ENCODE data around the gene CPNE6. TPM values are rescaled to one million over a fixed set of nuclear protein-coding genes. Genes with fewer than 3 reads are reported as not detected.
"Not testable (repeated sequence)": the region's sequence is repeated elsewhere in the genome, so short reads cannot be mapped to it uniquely, and the experiment has no call there.

Gene CPNE6
- total and polyA plus RNA-seq, 5 experiments from 2014 or later: not detected

DNA sequence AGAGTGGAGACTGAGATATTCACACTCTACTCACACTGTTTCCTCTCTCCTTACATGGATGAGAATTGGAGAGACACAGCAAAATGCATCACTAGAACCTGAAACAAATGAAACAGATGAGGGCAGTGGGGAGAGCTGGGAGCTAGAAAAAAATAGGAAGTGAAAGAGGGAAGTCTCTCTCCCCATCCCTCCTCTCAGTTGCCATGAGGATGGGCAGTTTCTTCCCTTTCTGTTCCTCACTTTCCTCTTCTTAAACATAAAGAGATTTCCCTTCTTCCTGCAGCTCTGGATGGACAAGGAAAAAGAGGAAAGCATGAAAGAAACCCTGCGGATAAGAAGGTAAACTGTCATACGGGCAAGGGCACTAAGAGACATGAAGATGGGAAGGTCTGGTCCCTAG is 22.4 kb upstream of the CPNE6 start:
- H3K9me3 Mint-ChIP-seq, H3K27ac Mint-ChIP-seq, H3K4me3 Mint-ChIP-seq, H3K36me3 Mint-ChIP-seq, ATAC-seq, POLR2A ChIA-PET, DNase-seq: not testable (repeated sequence)
- Mint-ChIP-seq H3K4me1 (peaks cover 9 to 43% (median 37%) of the 10 kb centered on the region in 4 donors), H3K27me3 (peaks cover 11 to 15% (median 15%) of the 10 kb centered on the region in 5 donors)

DNA sequence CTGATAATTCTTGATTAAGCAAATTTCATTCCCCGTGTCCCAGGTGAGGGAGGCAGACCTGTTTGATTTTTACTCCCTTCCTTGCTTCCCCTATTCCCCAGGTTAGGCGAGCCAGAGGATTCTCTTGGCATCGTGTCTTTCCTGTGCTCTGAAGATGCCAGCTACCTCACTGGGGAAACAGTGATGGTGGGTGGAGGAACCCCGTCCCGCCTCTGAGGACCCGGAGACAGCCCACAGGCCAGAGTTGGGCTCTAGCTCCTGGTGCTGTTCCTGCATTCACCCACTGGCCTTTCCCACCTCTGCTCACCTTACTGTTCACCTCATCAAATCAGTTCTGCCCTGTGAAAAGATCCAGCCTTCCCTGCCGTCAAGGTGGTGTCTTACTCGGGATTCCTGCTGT is 20.6 kb upstream of the CPNE6 start:
- not testable (repeated sequence) for ATAC-seq, H3K36me3 Mint-ChIP-seq, DNase-seq, H3K9me3 Mint-ChIP-seq
- H3K27me3 Mint-ChIP-seq: peaks cover 12 to 31% (median 15%) of the 10 kb centered on the region in 5 donors
- peak overlapping the region; percentile 73 to 90 (median 84) for H3K4me3 Mint-ChIP-seq
- peaks cover 9 to 34% (median 25%) of the 10 kb centered on the region in 4 donors for H3K4me1 Mint-ChIP-seq
- POLR2A ChIA-PET: interaction anchor here (1.5 to 2.8 kb wide), 2 partner anchors 30 to 64 kb away, joined by 8 to 10 read pairs; partner anchors contain the start of genes DCAF11 and NRL
- peak overlapping the region in 4 of 10 donors; percentile 31 to 82 (median 48) for H3K27ac Mint-ChIP-seq

DNA sequence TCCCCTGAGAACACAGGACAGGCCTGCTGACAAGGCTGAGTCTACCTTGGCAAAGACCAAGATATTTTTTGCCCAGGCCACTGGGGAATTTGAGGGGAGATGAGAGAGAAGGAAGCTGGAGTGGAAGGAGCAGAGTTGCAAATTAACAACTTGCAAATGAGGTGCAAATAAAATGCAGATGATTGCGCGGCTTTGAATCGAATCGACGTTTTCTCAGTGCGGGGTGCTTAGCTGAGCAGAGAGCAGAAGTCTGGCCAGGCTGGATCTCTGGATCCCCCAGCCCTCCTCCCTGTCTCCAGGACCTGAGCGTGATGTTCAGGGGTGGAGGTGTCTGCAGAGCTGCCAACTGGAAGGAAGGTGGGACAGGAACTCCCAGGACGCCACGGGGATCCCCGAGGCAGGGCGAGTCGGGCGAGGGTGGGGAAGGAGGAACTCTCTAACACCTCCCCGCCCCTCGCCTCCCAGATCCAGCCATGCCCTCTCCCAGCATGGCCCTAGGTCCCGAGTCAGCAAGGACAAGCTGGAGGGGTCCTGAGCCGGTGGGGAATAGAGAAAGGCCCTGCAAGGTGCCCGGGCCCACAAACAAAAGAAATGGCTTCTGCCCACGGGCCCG is 20.1 kb upstream of the CPNE6 start:
- peak in 3 of 10 donors; percentile 3 to 17 (median 7) for DNase-seq
- Mint-ChIP-seq H3K9me3 (no peaks in the 10 kb centered on the region), H3K36me3 (no peaks in the 10 kb centered on the region), H3K27me3 (peaks cover 12 to 31% (median 15%) of the 10 kb centered on the region in 5 donors), H3K27ac (peak overlapping the region in 8 of 10 donors; percentile 7 to 89 (median 48)), H3K4me3 (peak overlapping the region; percentile 73 to 90 (median 84)), H3K4me1 (peaks cover 9 to 33% (median 21%) of the 10 kb centered on the region in 4 donors)
- POLR2A ChIA-PET: interaction anchor here (0.6 to 2.8 kb wide), 6 partner anchors 30 to 1040 kb away, joined by 3 to 10 read pairs (median 6); partner anchors contain the start of genes DCAF11, IPO4, NRL and PCK2
- peak in 1 of 2 donors; percentile 13 for ATAC-seq

DNA sequence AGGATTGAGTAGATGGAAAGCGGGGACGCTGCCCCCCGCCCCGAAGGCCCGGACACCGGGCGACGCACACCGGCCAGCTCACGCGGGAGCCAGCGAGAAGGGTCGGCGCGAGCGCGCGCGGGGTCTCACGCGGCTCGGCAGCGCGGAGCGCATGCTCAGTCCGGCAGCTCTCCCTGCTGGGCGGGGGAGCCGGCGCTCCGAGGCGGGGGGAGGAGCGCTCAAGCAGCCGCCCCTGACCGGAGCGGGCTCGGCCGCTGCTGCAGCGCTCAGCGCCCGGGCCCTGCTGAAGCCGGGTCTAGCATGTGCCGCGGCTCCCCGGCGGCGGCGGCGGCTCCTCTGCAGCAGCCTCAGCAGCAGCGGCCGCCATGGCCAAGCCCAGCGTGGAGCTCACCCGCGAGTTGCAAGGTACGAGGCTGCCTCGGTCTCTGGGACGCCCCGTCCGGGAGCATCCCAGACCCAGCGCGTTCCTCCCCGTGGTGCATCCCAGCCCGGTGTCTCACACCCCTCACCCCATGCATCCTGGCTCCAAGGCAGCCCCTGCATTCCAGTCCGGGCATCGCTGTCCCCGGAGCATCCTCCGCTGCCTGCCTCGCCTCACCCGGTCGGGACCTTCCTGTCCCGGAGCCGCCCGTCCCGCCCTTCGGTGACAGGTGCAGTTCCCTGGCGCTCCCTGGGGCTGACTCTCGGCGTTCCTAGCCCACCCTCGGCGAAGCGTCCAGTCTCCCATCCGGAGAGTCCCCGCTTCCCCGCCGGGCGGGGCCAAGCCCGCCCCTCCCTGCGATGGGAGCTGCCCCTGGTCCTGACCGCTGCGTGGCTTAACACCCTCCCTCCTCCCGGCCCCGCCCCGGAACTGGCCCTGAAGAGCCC is 19.3 kb upstream of the CPNE6 start, which contains the start of gene CARMIL3:
Gene CARMIL3, plus strand, starts transcription at position 221 of the 867 bp plus-strand sequence. Its CDS starts 145 bp downstream, at position 366.
- Mint-ChIP-seq H3K27ac (peak within 1 kb of the TSS in 9 of 10 donors; percentile 7 to 89 (median 56)), H3K36me3 (no peaks in the 10 kb centered on the region), H3K4me1 (peaks cover 9 to 33% (median 18%) of the 10 kb centered on the region in 4 donors), H3K27me3 (peaks cover 11 to 31% (median 15%) of the 10 kb centered on the region in 5 donors), H3K4me3 (peak within 1 kb of the TSS; percentile 73 to 90 (median 85)), H3K9me3 (no peaks in the 10 kb centered on the region)
- DNase-seq (peak in 9 of 10 donors; percentile 27 to 66 (median 55)), ATAC-seq (peak; percentile 79 to 89)
- POLR2A ChIA-PET: interaction anchor here (0.6 to 2.8 kb wide), 7 partner anchors 29 to 1041 kb away, joined by 3 to 10 read pairs (median 8); partner anchors contain the start of genes DCAF11, IPO4, NRL and PCK2

DNA sequence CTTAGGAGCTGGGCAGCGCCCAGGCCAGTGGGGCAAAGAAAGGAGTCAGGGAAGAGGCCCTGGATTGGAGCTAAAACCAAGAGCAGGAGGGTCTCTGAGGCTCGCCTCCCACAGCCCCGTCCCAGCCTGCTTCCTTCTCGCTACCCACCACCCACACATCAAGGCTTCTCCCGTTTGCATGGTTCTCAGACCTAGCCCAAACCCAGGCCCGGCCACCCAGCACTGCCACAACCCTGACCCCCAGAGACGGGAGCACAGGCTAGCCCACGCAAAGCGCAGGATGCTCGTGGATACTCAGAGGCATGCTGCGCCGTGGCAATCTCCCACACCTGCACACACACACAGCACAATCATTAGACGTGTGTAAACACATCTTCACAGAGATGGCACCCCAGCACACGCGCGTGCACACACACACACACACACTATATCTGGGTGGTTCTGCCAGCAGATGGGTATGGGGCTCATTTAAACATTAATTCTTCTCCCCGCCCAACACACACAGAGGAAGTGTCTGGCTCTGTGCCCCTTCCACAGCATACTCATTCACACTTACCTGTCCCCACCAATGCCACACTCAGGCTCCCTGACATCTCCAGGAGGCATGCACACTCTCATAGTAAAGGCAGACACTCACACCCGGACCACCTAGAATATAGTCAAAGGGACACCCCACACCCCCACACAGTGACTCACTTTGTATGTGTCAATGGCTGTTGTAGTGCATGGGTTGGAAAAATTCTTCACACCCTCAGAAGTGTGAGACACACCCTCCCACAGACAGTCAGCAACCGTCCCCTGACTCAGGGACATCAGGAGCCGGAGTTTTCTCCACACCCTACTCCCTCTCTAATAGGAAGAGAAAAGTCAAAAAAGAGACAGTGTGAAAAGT is 18.5 kb upstream of the CPNE6 start:
- Mint-ChIP-seq H3K4me1 (peaks cover 9 to 33% (median 18%) of the 10 kb centered on the region in 4 donors), H3K4me3 (peak overlapping the region; percentile 65 to 89 (median 80)), H3K27ac (peak overlapping the region in 6 of 10 donors; percentile 14 to 77 (median 34)), H3K27me3 (peaks cover 11 to 31% (median 15%) of the 10 kb centered on the region in 5 donors), H3K9me3 (no peaks in the 10 kb centered on the region), H3K36me3 (no peaks in the 10 kb centered on the region)
- ATAC-seq: no peak
- POLR2A ChIA-PET: interaction anchor here (0.8 to 1.7 kb wide), 3 partner anchors 28 to 56 kb away, joined by 4 to 10 read pairs (median 8); partner anchors contain the start of gene PCK2
- DNase-seq: no peak

DNA sequence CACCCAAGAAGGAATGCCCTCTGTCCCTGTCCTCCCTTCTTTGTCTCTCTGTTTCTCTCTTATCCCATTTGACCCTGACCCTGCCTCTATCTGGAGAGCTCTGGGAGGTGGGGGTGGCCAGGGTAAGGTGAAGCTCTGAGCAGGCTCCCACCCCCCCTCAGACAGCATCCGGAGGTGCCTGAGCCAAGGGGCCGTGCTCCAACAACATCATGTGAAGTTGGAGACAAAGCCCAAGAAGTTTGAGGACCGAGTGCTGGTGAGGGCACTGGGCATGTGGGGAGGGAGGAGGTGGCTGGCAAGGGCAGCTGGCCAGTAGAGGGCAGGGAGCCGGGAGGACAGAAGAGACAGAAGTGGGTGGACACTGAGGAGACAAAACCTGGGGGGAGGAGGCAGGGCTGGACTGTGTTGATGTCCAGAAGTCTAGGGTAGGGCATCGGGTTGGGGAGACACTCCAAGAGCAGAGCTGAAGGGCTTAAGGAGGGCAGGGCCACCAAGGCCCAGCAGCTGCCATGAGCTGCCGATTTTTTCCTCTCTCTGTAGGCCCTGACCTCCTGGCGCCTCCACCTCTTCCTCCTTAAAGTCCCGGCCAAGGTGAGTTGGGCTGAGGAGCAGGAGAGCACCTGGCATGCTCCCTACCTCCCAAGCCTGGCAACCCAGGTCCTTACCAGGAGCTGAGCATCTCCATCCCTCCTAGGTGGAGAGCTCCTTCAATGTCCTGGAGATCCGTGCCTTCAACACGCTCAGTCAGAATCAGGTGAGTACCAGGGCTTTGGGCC is 17.6 kb upstream of the CPNE6 start:
- Mint-ChIP-seq H3K27ac (peak overlapping the region in 3 of 10 donors; percentile 20 to 65 (median 46)), H3K27me3 (peaks cover 11 to 31% (median 15%) of the 10 kb centered on the region in 5 donors), H3K4me1 (peaks cover 12 to 28% (median 20%) of the 10 kb centered on the region in 4 donors), H3K36me3 (no peaks in the 10 kb centered on the region), H3K9me3 (no peaks in the 10 kb centered on the region), H3K4me3 (peak overlapping the region; percentile 65 to 89 (median 80))
- ATAC-seq (no peak), DNase-seq (no peak)
- POLR2A ChIA-PET: interaction anchor here (0.8 to 1.1 kb wide), 2 partner anchors 40 to 247 kb away, joined by 3 read pairs; partner anchors contain the start of gene PCK2

DNA sequence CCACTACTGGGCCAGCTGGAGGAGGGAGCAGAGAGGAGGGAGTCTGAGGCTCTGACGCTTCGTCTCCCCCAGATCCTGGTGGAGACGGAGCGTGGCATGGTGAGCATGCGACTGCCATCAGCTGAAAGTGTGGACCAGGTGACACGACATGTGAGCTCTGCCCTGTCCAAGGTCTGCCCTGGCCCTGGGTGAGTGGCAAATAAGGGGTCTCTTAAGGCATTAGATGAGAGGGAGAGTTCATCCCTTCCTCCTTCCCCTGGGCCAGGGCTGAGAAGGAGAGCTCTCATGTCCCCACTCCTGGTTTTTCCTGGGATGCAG is 17.1 kb upstream of the CPNE6 start:
- H3K27me3 Mint-ChIP-seq: peaks cover 10 to 31% (median 15%) of the 10 kb centered on the region in 5 donors
- H3K36me3 Mint-ChIP-seq: no peaks in the 10 kb centered on the region
- POLR2A ChIA-PET: interaction anchor here (0.8 to 1.1 kb wide), 2 partner anchors 40 to 246 kb away, joined by 3 read pairs; partner anchors contain the start of gene PCK2
- peak overlapping the region in 1 of 10 donors; percentile 65 for H3K27ac Mint-ChIP-seq
- H3K9me3 Mint-ChIP-seq: no peaks in the 10 kb centered on the region
- DNase-seq (no peak), ATAC-seq (no peak)
- no peak overlapping the region for H3K4me3 Mint-ChIP-seq
- peaks cover 13 to 25% (median 20%) of the 10 kb centered on the region in 4 donors for H3K4me1 Mint-ChIP-seq

DNA sequence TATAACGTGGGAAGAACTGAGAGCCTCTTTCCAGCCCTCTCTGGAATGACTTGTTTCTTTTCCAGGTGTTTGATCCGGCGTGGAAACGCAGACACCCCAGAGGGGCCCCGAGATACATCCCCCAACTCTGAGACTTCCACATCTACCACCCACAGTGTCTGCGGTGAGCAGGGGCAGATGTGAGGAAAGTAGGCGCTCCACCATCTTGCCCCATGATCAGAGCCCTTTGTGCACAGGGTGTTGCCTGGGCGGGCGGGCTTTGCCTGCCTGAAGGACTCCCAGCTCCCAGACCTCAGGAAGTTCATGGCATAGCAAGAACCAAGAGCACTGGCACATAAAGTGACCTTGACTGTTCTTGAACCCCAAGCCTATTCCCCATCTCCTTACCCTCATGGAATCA is 16.7 kb upstream of the CPNE6 start:
- POLR2A ChIA-PET: interaction anchor here (1.1 kb wide), 1 partner anchor 39 kb away, joined by 3 read pairs; the partner anchor contains the start of gene PCK2
- no peaks in the 10 kb centered on the region for H3K9me3 Mint-ChIP-seq
- no peak overlapping the region for H3K27ac Mint-ChIP-seq
- no peak overlapping the region for H3K4me3 Mint-ChIP-seq
- no peak for ATAC-seq
- H3K36me3 Mint-ChIP-seq: no peaks in the 10 kb centered on the region
- no peak for DNase-seq
- H3K4me1 Mint-ChIP-seq: peaks cover 13 to 25% (median 19%) of the 10 kb centered on the region in 4 donors
- H3K27me3 Mint-ChIP-seq: peaks cover 10 to 31% (median 15%) of the 10 kb centered on the region in 5 donors

DNA sequence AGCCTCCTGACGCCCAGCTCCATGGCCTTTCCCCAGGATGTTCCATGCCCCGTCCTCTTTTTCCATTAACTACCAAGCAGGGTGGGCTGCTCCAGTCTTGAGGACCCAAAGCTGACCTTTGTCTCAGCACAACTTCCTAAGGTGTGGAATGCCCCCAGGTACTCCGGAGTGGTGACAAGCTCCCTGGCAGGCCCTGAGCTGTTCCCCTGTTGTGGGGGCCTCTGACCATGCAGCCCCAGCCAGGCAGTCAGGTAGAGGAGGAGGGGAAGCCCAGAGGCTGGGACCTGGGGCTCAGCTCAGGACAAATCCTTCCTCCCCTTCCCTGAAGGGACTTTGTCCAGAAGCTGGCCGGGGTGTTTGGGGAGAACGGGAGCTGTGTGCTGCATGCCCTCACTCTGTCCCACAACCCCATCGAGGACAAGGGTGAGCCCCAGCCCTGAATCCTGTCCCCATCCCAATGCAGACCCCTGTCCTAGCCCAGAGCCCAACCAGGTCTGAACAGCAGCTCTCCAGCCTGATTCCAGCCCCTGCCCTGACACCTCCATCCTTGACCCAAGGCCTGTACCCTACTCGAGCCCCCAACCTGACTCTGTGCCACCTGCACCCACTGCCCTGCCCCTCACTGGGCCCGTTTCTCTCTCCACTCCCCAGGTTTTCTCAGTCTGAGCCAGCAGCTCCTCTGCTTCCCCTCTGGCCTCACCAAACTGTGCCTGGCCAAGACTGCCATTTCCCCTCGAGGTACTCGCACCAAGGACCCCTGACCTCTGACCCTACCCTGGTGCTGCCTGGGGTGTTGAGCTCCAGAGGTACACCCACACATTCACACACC is 15.2 kb upstream of the CPNE6 start:
- no peaks in the 10 kb centered on the region for H3K9me3 Mint-ChIP-seq
- H3K4me1 Mint-ChIP-seq: peaks cover 12 to 22% (median 15%) of the 10 kb centered on the region in 4 donors
- H3K4me3 Mint-ChIP-seq: no peak overlapping the region
- ATAC-seq (no peak), DNase-seq (no peak)
- H3K27me3 Mint-ChIP-seq: peaks cover 9 to 31% (median 15%) of the 10 kb centered on the region in 5 donors
- no peaks in the 10 kb centered on the region for H3K36me3 Mint-ChIP-seq
- POLR2A ChIA-PET: interaction anchor here (0.8 to 1.1 kb wide), 3 partner anchors 25 to 587 kb away, joined by 3 read pairs; partner anchors contain the start of gene NGDN
- peak overlapping the region in 1 of 10 donors; percentile 78 for H3K27ac Mint-ChIP-seq

DNA sequence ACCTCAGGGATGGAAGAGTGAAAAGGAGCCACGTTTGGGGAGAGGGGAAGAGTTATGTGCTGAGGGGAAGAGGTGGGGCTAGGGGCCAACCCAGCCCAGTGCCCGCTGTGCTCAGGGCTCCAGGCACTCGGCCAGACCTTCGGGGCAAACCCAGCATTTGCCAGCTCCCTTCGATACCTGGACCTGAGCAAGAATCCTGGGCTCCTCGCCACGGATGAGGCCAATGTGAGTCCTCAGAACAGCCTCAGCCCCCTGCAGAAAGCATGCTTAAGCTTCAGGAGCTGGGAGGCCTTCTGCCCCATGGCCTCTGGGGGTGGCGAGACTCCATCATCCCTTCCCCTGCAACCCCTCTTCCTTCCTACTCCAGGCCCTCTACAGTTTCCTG is 14.6 kb upstream of the CPNE6 start:
- POLR2A ChIA-PET: interaction anchor here (0.8 to 2.8 kb wide), 6 partner anchors 10 to 587 kb away, joined by 3 to 12 read pairs (median 3); partner anchors contain the start of genes NGDN and PCK2
- no peaks in the 10 kb centered on the region for H3K9me3 Mint-ChIP-seq
- ATAC-seq (no peak), DNase-seq (no peak)
- H3K27ac Mint-ChIP-seq: peak overlapping the region in 1 of 10 donors; percentile 56
- H3K4me1 Mint-ChIP-seq: peaks cover 11 to 21% (median 13%) of the 10 kb centered on the region in 4 donors
- peaks cover 9 to 31% (median 15%) of the 10 kb centered on the region in 5 donors for H3K27me3 Mint-ChIP-seq
- H3K4me3 Mint-ChIP-seq: no peak overlapping the region
- H3K36me3 Mint-ChIP-seq: no peaks in the 10 kb centered on the region
